Left lobe of liver (tissue), 2 donors: ENCODE data around the gene RD3L. TPM values are rescaled to one million over a fixed set of nuclear protein-coding genes. Genes with fewer than 3 reads are reported as not detected.

ENCODE experiments used
- ATAC-seq: fragments of 200-7000 bp; cut with Tn5 transposase; one replicate; pipeline ENCODE4 v1.9.1; 2020; ENCODE audit warnings: mild to moderate bottlenecking, moderate library complexity
- DNase-seq: peaks from one replicate; pipeline ENCODE4 v3.0.0-alpha.2; 2020; ENCODE audit warnings: low spot score
- total RNA-seq: library from RNA; stranded (reverse); gene quantifications from one replicate; pipeline ENCODE4 v1.2.1, GENCODE V29; 2021
- donor health status: DM: no; HTN: no; CAD: no; lungs with moderate emphysema.
- donor health status: DM: no; HTN: yes; CAD: no.

Gene RD3L
- total RNA-seq: not detected

- ATAC-seq: no peak
Measured at GRCh38 chr14:103941973-103942736, at the start of gene RD3L. Gene RD3L (minus strand): TSS chr14:103942529. CDS start chr14:103941695, 834 bp downstream.

GRCh38 chr14:103989964-103990363, 47.6 kb upstream of the RD3L start:
- no peak for DNase-seq
- no peak for ATAC-seq

More at GRCh38 chr14:103941973-103942736, at the start of gene RD3L:
- no peak for DNase-seq

GRCh38 chr14:103989034-103989433, 46.7 kb upstream of the RD3L start:
- ATAC-seq (no peak), DNase-seq (no peak)

- DNase-seq (no peak), ATAC-seq (no peak)
Measured at GRCh38 chr14:103984196-103984595, 41.9 kb upstream of the RD3L start.

GRCh38 chr14:103980623-103981238, 38.4 kb upstream of the RD3L start:
- peak; percentile 75 for DNase-seq
- ATAC-seq: peak; percentile 55

- no peak for ATAC-seq
Measured at GRCh38 chr14:103974575-103974974, 32.2 kb upstream of the RD3L start.

GRCh38 chr14:103973354-103973753, 31.0 kb upstream of the RD3L start:
- DNase-seq (no peak), ATAC-seq (peak; percentile 51)

More at GRCh38 chr14:103974575-103974974, 32.2 kb upstream of the RD3L start:
- no peak for DNase-seq

GRCh38 chr14:103969961-103970360, 27.6 kb upstream of the RD3L start:
- no peak for ATAC-seq

GRCh38 chr14:103966631-103967030, 24.3 kb upstream of the RD3L start:
- ATAC-seq: no peak
- DNase-seq: no peak

More at GRCh38 chr14:103969961-103970360, 27.6 kb upstream of the RD3L start:
- DNase-seq: no peak

GRCh38 chr14:103961928-103962578, 19.7 kb upstream of the RD3L start:
- no peak for DNase-seq
- no peak for ATAC-seq

GRCh38 chr14:103960457-103961055, 18.2 kb upstream of the RD3L start:
- no peak for DNase-seq
- ATAC-seq: no peak

- ATAC-seq (no peak), DNase-seq (no peak)
Measured at GRCh38 chr14:103949131-103949790, 6.9 kb upstream of the RD3L start.

GRCh38 chr14:103948442-103948841, 6.1 kb upstream of the RD3L start:
- DNase-seq: no peak
- ATAC-seq: no peak

GRCh38 chr14:103946975-103947374, 4.6 kb upstream of the RD3L start:
- DNase-seq (no peak), ATAC-seq (no peak)

- DNase-seq (no peak), ATAC-seq (no peak)
Measured at GRCh38 chr14:103943673-103944072, 1.3 kb upstream of the RD3L start.

- DNase-seq: no peak
- ATAC-seq: no peak
Measured at GRCh38 chr14:103941462-103941861, 867 bp downstream of the RD3L start.

- no peak for ATAC-seq
- no peak for DNase-seq
Measured at GRCh38 chr14:103935102-103935501, 7.2 kb downstream of the RD3L start.

GRCh38 chr14:103932791-103933490, 9.4 kb downstream of the RD3L start:
- ATAC-seq (no peak), DNase-seq (no peak)

GRCh38 chr14:103931422-103931821, 10.9 kb downstream of the RD3L start:
- ATAC-seq (no peak), DNase-seq (no peak)

- DNase-seq (no peak), ATAC-seq (no peak)
Measured at GRCh38 chr14:103930051-103930604, 12.2 kb downstream of the RD3L start.
